Neural progenitor cell (in vitro differentiated cells): ENCODE results near the gene TAS1R1.

Experiments
- CTCF ChIP-seq: fragments of 200-600 bp; sonication (generic); IDR thresholded peaks from 2 replicates; pipeline ENCODE4 v1.5.1; 2017; ENCODE audit warnings: antibody characterized with exemption, mild to moderate bottlenecking
- EZH2 ChIP-seq: fragments of 200-600 bp; sonication (generic); IDR thresholded peaks from 2 replicates; pipeline ENCODE4 v1.6.1; 2017; ENCODE audit warnings: antibody characterized with exemption, mild to moderate bottlenecking, moderate library complexity

- TF ChIP-seq CTCF (no peak), EZH2 (no peak)
Measured at GRCh38 chr1:6627031-6627430, 71.9 kb downstream of the TAS1R1 start.
